HG02759 (cell line): ENCODE measurements around the gene LCN6.
"Not testable (repeated sequence)": the region's sequence is repeated elsewhere in the genome, so short reads cannot be mapped to it uniquely, and the experiment has no call there.

ENCODE experiments used
- ATAC-seq: cut with Tn5 transposase; IDR thresholded peaks from one replicate; pipeline ENCODE4 v1.9.1; 2021; ENCODE audit warnings: mild to moderate bottlenecking, moderate library complexity; ENCODE audit not compliant: unreplicated experiment

Gene LCN6, protein sequence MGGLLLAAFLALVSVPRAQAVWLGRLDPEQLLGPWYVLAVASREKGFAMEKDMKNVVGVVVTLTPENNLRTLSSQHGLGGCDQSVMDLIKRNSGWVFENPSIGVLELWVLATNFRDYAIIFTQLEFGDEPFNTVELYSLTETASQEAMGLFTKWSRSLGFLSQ

DNA sequence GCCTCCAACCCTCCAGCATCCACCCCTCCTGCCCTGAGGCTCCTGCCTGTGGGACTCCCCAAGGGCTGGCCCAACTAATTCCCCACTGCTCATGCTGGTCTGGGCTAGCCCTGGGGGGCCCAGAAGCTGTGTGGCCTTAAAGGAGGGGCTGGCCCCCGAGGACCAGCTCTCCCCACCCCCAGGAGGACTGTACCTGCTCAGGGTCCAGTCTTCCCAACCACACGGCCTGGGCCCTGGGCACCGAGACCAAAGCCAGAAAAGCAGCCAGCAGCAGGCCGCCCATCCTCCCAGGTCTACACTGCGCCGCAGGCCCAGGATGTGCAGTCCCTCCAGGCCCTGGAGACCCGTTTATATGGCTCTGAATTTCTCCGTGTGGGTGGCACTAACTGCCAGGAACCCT lies at the start of gene LCN6:
LCN6 (minus strand) TSS at position 325 of the 400 bp plus-strand sequence; CDS start at position 283, 42 bp downstream.
- ATAC-seq = no peak

DNA sequence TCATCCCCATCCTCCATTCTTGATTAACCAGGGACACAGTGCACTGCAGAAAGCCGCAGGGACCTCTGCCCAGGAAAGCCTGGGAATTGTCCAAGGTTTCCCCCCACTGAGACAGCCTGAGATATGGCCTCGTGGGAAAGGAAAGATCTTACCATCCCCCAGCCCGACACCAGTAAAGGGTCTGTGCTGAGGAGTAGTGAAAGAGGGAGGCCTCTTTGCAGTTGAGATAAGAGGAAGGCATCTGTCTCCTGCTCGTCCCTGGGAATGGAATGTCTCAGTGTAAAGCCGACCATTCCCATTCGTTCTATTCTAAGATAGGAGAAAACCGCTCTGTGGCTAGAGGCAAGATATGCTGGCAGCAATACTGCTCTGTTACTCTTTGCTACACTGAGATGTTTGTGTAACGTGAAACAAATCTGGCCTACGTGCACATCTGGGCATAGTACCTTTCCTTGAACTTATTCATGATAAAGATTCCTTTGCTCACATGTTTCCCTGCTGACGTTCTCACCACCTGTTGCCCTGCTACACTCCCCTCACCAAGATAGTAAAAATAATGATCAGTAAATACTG lies 48.5 kb upstream of the LCN6 start:
- ATAC-seq = not testable (repeated sequence)

DNA sequence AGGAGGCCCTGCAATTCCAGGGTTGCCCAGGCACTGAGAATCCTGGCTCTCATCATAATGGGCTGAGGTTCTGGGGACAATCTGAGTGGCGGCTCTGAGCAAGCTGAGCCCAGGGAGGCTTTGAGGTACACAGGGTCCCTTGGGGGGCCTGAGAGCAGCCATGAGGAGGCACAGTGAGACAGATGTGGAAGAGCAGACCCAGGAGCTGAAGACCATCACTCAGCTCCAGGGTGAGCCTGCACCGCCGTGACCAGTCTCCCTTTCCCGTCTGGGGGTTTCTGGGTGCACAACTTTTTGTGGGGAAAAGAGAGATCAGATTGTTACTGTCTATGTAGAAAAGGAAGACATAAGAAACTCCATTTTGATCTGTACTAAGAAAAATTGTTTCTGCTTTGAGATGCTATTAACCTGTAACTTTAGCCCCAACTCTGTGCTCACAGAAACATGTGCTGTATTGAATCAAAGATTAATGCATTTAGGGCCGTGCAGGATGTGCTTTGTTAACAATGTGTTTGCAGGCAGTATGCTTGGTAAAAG lies 48.0 kb upstream of the LCN6 start, which contains the start of gene CCDC183:
CCDC183 (plus strand) TSS at position 101 of the 537 bp plus-strand sequence; CDS start at position 161, 60 bp downstream.
- no peak for ATAC-seq

DNA sequence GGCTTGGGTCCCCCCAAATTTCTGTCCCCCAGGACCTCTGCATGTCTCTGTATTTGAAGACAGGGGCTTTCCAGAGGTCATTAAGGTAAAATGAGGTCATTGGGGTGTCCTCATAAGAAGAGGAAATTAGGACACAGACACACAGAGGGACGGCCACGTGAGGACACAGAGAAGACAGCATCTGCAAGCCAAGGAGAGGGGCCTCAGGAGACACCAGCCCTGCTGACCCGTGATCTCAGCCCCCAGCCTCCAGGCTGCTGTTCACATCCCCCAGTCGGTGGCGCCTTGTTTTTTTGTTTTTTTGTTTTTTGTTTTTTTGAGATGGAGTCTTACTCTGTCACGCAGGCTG lies 46.6 kb upstream of the LCN6 start:
- no peak for ATAC-seq

DNA sequence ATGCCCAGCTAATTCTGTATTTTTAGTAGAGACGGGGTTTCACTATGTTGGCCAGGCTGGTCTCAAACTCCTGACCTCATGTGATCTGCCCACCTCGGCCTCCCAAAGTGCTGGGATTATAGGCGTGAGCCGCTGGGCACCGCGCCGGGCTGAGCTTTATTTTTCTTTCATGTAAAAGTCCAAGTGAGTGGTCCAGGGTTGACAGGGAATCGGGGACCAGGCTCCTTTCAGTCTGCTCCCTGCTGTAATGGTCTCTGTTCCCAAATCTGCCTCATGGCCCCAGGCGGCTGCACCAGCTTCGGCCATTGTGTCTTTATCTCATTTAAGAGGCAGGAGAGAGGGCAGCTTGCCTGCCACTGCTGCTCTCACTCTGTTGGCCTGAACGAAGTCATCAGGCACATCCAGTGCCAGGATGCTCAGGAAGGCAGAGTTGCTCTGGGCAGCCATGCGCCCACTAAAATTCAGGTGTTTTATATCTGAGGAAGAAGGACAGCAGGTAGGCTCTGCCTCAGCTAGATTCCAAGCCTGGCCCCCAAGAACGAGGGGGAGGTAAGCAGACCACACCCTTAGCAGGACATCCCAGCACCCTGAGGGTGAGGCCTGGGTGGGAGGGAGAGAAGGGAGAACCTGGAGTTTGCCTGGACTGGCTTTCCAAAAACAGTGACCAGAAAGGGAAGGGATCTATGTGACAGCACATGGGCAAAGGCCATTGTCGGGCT lies 46.1 kb upstream of the LCN6 start:
- ATAC-seq = no peak

DNA sequence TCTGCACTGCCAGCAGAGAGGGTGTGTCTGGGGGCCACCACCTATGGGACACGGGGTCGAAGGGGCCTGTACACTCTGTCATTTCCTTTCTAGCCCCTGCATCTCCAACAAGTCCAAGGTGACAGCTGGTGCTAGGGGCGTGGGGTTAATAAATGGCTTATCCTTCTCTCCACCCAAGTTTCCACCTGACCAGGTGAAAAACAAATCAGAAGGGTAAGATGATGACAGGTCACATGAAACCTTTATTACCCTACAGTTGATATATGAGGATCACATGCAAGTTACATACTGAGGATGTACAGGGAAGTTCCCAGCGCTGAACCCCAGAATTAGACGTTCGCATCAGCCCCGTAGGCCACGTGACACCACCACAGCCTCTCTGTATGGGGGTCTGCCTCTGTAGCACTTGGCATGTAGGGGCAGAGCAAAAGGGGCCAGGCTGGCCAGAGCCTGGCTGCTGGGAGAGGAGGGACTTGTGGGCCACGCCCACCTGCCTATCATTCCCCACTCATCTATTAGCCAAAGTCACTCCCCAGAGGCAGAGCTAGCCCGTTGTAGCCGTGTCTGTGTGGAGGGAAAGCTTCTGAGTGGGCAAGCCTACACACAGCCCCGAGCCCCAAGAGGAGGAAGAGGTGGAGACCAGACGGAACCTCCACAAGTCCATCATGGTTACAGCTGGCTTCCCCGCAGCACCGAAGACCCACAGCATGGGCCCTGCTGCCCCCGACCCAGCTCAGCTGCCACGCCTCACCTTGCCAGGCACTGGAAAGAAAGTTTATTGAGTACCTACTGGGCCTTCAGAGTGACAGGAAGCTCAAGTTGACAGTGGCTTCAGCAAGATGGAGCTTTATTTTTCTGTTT lies 45.0 kb upstream of the LCN6 start:
- ATAC-seq = no peak

DNA sequence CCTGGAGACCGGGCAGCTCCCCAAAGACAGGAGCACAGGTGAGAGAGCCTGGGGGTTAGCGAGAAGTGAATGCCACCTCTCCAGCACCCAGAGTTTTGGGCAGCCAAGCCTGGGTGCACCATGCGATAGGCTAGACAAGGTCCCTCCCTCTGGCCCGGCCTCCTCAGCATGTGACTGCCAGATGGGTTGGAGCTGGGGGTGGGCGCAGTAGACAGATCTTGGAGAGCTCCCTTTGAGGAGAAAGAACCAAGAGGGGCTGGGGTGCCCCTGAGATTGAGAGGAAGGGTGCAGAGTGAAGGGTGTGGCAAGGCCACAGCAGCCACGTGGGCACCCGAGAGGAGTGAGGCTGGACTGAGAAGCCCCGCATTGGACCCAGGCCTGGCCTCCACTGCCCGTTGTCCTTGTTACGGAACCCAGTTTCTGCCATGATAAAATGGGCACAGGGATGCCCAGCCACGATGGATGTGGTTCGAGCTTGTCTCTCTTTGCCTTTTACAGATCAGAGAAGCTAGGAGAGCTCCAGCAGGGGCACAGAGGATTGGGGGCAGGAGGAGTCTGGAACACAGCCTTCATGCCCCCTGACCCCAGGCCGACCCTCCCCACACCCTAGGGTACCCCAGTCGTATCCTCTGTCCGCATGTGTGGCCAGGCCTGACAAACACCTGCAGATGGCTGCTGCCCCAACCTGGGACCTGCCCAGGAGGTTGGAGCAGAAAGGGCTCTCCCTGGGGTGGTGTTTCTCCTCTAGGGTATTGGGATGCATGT lies 44.2 kb upstream of the LCN6 start:
- ATAC-seq = no peak

DNA sequence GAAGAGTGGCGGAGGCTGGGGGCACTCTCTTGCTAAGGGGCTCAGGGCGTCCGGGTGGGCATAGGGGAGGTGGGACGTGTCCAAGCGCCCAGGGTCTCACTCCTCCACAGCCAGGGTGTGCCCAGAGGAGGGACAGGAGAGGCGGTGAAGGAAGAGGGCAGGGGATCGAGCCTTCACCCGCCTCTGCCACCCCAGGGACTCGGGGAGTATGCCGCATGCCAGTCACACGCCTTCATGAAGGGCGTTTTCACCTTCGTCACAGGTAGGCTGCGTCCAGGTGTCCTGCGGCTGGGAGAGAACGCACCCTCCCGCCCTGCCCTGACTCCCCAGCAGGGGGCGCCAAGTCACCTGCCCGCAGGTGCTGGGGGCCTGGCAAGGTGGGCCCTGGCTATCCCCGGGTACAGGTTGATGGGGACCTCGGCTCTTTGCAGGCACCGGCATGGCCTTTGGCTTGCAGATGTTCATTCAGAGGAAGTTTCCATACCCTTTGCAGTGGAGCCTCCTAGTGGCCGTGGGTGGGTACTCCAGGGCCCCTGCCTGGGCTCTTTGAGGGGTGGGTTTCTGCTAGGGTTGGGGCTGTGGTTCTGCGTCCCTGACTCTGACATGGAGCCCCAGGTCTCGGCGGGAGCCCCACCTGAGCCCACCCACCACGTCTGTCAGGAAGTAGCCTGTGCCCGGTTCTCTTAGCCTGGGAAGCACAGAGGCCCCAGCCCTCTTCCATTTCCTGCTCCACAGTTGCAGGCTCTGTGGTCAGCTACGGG lies 43.4 kb upstream of the LCN6 start:
- no peak for ATAC-seq

DNA sequence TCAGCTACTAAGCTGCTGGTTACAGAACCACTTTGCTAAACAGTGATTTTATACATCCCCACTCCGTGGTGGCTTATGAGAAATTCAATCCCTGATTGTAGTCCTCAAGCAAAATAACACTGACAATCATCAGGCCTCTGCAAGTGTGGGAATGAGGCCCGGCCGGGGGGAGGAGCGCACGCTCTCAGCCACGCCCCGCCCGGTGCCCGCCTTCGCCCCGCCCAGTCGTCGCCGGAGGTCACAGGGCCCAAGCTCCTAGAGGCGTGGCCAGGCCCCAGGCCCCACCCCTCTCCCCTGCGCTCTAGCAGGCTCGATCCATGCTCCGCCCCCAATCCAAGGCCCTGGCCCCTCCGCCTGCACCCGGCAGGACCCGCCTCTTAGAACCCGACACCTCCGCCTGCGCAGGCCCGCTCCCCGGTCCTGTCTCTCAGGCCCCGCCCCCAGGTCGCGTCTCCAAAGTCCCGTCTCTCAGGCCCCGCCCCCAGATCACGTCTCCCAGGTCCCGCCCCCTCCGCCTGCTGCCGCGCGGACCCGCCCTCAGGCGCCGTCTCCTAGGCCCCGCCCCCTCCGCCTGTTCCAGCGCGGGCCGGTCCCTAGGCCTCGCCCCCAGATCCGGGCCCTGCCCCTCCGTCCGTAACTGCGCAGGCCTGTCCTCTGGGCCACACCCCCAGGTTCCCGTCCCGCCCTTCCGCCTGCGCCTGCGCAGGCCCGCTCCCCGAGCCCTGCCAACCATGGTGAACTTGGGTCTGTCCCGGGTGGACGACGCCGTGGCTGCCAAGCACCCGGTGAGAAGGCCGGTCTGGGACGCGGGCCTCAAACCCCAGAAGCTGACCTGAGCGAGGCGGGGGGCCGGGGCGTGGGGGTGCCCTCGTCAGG lies 42.6 kb upstream of the LCN6 start, which contains the start of gene TMEM141:
TMEM141 (plus strand) TSS at position 705 of the 876 bp plus-strand sequence; CDS start at position 732, 27 bp downstream.
- ATAC-seq = peak; percentile 87

DNA sequence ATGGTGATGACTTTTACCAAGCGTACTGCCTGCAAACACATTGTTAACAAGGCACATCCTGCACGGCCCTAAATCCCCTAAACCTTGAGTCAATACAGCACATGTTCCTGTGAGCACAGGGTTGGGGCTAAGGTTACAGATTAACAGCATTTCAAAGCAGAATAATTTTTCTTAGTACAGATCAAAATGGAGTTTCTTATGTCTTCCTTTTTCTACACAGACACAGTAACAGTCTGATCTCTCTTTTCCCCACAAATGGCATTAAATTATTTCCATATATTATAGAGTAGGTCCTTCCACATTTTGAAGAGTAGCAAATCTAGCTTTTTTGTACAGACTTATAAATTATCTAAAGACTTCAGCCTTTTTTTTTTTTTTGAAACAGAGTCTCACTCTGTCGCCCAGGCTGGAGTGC lies 41.2 kb upstream of the LCN6 start:
- ATAC-seq = no peak

DNA sequence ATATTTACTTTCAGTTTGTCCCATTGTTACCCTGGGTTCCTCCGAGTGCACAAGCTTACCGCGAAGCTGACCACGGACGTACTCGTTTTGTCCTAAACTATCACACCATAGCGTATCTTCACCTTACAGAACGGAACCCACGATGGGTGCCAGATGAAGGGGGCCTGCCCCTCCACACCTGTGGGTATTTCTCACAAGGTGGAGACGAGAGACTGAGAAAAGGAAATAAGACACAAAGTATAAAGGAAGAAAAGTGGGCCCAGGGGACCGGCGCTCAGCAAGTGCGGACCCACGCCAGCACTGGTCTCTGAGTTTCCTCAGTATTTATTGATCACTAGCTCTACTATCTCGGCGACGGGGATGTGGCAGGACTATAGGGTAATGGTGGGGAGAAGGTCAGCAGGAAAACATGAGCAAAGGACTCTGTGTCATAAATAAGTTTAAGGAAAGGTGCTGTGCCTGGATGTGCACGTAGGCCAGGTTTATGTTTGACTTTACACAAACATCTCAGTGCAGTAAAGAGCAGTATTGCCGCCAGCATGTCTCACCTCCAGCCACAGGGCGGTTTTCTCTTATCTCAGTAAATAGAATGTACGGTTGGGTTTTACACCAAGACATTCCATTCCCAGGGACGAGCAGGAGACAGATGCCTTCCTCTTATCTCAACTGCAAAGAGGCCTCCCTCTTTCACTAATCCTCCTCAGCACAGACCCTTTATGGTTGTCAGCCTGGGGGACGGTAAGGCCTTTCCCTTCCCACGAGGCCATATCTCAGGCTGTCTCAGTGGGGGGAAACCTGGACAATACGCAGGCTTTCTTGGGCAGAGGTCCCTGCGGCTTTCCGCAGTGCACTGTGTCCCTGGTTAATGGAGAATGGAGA lies 40.6 kb upstream of the LCN6 start:
- not testable (repeated sequence) for ATAC-seq

DNA sequence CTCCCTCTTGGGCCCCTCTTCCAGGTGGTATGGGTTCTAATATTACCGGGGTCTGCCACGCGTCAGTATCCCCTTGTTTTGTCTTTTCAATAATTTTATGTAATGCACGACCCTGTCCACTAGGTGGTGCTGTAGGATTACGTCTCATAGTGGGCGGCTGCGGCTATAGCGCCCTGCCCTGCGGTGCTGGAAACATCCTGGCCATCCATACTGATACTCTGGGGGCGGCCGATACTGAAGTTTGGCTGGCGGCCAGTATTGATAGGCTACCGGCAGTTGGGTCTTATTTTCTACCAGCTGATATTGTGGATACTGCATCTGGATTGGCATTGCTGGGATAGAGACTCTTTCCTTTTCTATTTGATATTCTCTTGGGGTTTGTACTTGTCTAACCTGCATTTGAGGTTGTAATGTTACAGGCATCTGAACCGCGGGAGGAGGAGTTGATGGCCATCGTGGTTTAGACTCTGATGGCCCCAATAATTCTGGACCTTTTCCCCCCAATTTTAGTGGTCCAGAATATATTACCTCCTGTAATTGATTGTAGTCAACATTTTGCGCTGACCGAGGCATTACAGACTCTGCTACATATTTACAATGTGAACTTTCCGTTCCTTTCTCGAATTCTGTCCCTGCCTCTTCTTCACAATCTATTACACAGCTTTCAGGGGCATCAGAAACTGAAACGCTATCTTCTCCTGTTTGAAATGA lies 39.5 kb upstream of the LCN6 start:
- no peak for ATAC-seq

DNA sequence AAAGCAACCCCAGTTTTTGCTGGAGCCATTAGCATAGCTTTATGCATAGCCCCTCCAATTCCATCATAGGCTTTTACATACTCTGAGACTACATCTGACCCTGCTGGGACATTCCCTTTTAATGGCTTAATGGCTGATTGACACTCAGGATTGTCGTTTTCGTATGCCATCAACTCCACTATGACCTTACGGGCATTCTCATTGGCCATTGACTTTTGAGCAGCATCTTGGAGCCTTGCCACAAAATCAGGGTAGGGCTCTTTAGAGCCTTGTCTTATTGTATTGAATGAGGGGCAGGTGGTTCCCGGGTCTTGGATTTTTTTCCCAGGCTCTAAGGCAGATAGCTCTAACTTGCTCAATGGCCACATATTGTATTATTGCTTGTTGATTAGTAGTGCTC lies 38.7 kb upstream of the LCN6 start:
- ATAC-seq = not testable (repeated sequence)

DNA sequence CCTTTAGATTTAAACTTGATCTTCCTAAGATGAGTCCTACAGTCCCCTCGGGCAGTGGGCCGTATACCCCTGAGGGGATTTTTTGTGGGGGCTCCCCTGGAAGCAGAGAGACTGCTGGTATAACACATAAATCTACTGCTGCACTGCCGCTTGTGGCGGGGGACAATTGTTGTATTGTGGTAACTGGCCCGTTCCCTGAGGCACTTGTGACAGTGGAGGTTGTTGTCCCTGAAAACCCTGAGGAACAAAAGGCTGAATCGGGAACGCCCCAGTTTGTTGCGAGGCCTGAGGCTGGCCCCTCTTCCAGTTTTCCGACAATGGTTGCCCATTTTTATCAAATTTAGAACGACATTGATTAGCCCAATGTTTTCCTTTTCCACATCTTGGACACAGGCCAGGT lies 38.1 kb upstream of the LCN6 start:
- ATAC-seq = no peak

DNA sequence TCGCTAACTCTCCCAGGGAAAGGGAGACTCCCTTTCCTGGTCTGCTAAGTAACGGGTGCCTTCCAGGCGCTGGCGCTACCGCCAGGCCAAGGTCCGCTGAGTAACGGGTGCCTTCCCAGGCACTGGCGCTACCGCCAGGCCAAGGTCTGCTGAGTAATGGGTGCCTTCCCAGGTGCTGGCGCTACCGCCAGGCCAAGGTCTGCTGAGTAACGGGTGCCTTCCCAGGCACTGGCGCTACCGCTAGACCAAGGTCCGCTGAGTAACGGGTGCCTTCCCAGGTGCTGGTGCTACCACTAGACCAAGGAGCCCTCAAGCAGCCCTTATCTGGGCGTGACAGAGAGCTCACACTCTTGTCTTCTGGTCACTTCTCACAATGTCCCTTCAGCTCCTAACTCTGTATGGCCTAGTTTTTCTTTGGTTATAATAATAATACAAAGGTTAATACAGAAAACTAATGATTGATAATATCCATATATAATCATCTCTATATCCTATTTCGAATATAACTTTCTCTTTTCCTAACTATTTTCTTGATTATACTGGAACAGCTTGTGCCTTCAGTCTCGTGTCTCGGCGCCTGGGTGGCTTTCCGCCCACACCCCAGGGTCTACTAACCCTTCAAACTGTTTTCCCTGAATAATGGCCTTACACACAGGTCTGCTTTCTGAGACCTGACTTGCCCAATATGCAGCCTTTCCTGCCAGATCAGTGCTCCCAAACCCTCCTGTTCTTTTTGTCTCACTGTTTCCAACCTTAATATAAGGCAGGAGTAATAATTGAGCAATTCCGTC lies 37.4 kb upstream of the LCN6 start:
- ATAC-seq = not testable (repeated sequence)

DNA sequence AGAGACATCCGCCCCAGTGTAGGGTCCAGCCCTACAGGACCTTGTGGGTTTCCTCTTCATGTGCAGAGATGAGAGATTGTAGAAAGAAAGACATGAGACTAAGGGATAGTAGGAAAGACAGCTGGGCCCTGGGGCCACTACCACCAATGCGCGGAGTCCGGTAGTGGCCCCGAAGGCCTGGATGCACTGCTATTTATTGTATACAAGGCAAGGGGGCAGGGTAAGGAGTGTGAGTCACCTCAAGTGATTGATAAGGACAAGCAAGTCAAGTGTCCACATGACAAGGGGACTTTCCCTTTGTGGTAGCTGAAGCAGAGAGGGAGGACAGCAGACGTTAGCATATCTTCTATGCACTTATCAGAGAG lies 36.7 kb upstream of the LCN6 start:
- no peak for ATAC-seq
